Measurements from ENCODE around the gene DDX49. TPM values are rescaled to one million over a fixed set of nuclear protein-coding genes. Genes with fewer than 3 reads are reported as not detected.
"Not testable (repeated sequence)": the region's sequence is repeated elsewhere in the genome, so short reads cannot be mapped to it uniquely, and the experiment has no call there.

DDX49 gene
- total and polyA plus RNA-seq, 8 donors: 25.3 to 185 (median 53.5) TPM

DNA sequence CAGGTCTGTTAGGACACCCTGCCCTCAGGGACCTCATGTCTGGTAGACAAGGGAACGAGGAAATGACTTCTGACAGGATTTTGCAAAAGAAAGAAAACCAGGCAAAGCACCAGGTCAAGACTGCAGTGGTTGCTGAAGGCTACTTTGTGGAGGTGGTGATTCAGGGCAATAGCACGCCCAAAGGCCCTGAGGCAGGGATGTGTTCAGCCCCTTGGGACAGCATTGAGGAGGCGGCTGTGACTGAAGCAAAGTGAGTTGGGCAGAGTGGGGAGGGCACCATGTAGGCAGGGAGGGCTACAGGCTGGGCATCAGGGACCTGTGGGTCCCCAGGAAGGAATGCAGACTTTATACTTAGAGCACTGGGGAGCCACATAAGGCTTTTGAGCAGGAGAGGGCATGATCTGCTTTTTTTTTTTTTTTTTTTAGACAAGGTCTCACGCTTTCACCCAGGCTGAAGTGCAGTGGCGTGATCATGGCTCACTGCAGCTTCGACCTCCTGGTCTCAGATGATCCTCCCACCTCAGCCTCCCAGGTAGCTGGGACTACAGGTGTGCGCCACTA is 32.3 kb downstream of the DDX49 start:
- 82 to 90% (median 86%) methylated on average over 6 to 7 of the region's 7 CpGs for WGBS, 5 donors
- intact Hi-C loops (cut with DNase I; ENCODE audit: low total_unique reads): no loop called here
- Histone ChIP-seq H3K27me3 (no peaks in the 10 kb centered on the region), H3K4me3 (no peak overlapping the region), H3K4me1 (no peaks in the 10 kb centered on the region), H3K27ac (no peak overlapping the region), H3K9me3 (no peaks in the 10 kb centered on the region), H3K36me3 (no peaks in the 10 kb centered on the region)
- TF ChIP-seq, protein P1, sequence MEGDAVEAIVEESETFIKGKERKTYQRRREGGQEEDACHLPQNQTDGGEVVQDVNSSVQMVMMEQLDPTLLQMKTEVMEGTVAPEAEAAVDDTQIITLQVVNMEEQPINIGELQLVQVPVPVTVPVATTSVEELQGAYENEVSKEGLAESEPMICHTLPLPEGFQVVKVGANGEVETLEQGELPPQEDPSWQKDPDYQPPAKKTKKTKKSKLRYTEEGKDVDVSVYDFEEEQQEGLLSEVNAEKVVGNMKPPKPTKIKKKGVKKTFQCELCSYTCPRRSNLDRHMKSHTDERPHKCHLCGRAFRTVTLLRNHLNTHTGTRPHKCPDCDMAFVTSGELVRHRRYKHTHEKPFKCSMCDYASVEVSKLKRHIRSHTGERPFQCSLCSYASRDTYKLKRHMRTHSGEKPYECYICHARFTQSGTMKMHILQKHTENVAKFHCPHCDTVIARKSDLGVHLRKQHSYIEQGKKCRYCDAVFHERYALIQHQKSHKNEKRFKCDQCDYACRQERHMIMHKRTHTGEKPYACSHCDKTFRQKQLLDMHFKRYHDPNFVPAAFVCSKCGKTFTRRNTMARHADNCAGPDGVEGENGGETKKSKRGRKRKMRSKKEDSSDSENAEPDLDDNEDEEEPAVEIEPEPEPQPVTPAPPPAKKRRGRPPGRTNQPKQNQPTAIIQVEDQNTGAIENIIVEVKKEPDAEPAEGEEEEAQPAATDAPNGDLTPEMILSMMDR (IDR thresholded peaks at IDR 0.05): no peak
- TF ChIP-seq EP300 (IDR thresholded peaks at IDR 0.05): no peak
- TF ChIP-seq POLR2A (IDR thresholded peaks at IDR 0.05): no peak
- TF ChIP-seq POLR2AphosphoS5 (IDR thresholded peaks at IDR 0.05): no peak
- no peak for DNase-seq

DNA sequence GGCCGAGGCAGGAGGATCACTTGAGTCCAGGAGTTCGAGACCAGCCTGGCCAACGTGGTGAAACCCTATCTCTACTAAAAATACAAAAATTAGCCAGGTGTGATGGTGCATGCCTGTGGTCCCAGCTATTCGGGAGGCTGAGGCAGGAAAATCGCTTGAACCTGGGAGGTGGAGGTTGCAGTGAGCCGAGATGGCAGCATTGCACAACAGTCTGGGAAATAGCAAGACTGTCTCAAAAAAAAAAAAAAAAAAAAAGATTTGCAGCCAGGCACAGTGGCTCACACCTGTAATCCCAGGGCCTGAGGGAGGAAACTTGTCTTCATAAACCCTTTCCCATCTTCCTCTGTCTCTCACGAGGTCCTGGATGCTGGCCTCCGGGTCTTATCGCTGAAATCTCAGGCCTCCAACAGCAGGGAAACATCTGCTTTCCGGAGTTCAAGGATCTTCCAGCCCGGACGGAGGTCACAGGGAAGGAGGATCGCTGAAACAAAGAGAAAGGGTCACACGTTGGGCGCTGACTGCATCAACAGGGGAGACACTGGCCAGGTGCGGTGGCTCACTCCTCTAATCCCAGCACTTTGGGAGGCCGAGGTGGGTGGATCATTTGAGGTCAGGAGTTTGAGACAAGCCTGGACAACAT is 33.0 kb downstream of the DDX49 start:
- H3K4me1 ChIP-seq; H3K9me3 ChIP-seq; DNase-seq; H3K4me3 ChIP-seq; H3K27ac ChIP-seq; H3K27me3 ChIP-seq; H3K36me3 ChIP-seq; intact Hi-C loops (cut with DNase I; ENCODE audit: low total_unique reads): not testable (repeated sequence)
- WGBS, 5 donors: 53 to 61% (median 58%) methylated on average over 17 of the region's 17 CpGs

DNA sequence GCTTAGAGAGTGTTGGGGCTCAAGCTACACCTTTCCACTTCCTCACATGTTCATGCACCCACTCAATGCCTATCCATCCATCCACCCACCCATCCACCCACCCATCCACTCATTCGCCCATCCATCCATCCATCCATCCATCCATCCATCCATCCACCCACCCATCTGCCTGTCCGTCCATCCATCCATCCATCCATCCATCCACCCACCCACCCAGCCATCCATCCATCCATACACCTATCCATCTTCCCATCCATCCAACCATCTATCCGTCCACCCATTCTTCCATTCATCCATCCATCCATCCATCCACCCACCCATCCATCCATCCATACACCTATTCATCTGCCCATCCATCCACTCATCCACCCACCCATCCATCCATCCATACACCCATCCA is 34.6 kb downstream of the DDX49 start:
- TF ChIP-seq POLR2AphosphoS5 (IDR thresholded peaks at IDR 0.05) (no peak), EP300 (IDR thresholded peaks at IDR 0.05) (no peak), POLR2A (IDR thresholded peaks at IDR 0.05) (no peak)
- TF ChIP-seq, protein P1 (IDR thresholded peaks at IDR 0.05): no peak
- no peak for DNase-seq
- intact Hi-C loops (cut with DNase I; ENCODE audit: low total_unique reads): no loop called here
- Histone ChIP-seq H3K9me3 (no peaks in the 10 kb centered on the region), H3K27ac (no peak overlapping the region), H3K4me1 (no peaks in the 10 kb centered on the region), H3K4me3 (no peak overlapping the region), H3K36me3 (no peaks in the 10 kb centered on the region), H3K27me3 (no peaks in the 10 kb centered on the region)
- 80 to 95% (median 84%) methylated on average over 3 of the region's 3 CpGs for WGBS, 5 donors

DNA sequence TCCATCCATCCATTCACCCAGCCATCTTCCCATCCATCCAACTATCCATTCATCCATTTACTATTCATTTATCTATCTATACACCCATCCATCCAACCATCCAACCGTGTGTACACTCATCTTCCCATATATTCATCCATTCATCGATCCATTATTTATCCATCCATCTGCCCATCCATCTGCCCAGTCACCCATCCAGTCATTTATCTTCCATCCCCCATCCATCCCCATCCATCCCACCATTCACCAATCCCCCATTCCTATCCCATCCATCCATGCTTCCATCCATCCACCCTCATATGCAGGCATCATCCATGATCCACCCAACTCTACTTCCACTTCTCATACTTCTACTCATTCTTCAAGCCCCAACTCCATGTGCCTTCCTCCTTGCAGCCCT is 35.5 kb downstream of the DDX49 start:
- H3K36me3 ChIP-seq: no peaks in the 10 kb centered on the region
- no peaks in the 10 kb centered on the region for H3K27me3 ChIP-seq
- H3K4me3 ChIP-seq: no peak overlapping the region
- DNase-seq: no peak
- H3K27ac ChIP-seq: no peak overlapping the region
- H3K4me1 ChIP-seq: no peaks in the 10 kb centered on the region
- WGBS, 5 donors: 88 to 98% (median 97%) methylated on average over 2 of the region's 2 CpGs
- H3K9me3 ChIP-seq: no peaks in the 10 kb centered on the region
- intact Hi-C loops (cut with DNase I; ENCODE audit: low total_unique reads): no loop called here
- TF ChIP-seq POLR2A (IDR thresholded peaks at IDR 0.05): no peak
- TF ChIP-seq POLR2AphosphoS5 (IDR thresholded peaks at IDR 0.05): no peak
- TF ChIP-seq, protein P1 (IDR thresholded peaks at IDR 0.05): no peak
- TF ChIP-seq EP300 (IDR thresholded peaks at IDR 0.05): no peak

DNA sequence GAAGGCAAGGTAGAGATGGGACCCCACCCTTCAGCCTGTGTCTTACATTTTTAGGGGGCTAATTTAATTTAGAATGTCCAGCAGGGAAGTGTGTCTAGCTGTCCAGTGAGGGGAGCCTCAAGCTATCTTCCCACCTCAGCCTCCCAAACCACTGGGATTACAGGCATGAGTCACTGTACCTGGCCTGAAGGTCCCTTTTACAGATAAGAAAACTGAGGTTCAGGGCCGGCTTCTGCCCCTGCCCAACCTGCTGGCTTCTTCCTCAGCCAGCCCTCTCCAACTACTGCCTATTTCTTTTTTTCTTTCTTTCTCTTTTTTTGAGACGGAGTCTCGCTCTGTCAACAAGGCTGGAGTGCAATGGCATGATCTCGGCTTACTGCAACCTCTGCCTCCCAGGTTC is 40.9 kb downstream of the DDX49 start:
- 77 to 86% (median 82%) methylated on average over 4 of the region's 4 CpGs for WGBS, 5 donors
- H3K27me3 ChIP-seq: peaks cover 0 to 30% (median 15%) of the 10 kb centered on the region in 3 donors
- H3K36me3 ChIP-seq: no peaks in the 10 kb centered on the region
- intact Hi-C loops (cut with DNase I; ENCODE audit: low total_unique reads): no loop called here
- no peak overlapping the region for H3K27ac ChIP-seq
- no peak overlapping the region for H3K4me3 ChIP-seq
- H3K9me3 ChIP-seq: no peaks in the 10 kb centered on the region
- no peak for DNase-seq
- H3K4me1 ChIP-seq: peaks cover 0 to 7% (median 2%) of the 10 kb centered on the region in 4 donors
- TF ChIP-seq, protein P1 (IDR thresholded peaks at IDR 0.05): no peak
- no peak for TF ChIP-seq POLR2A (IDR thresholded peaks at IDR 0.05)
- TF ChIP-seq POLR2AphosphoS5 (IDR thresholded peaks at IDR 0.05): no peak
- TF ChIP-seq EP300 (IDR thresholded peaks at IDR 0.05): no peak

All from stomach (tissue), 9 donors.